GM12878 (cell line): Measurements from ENCODE around the gene CHAD. TPM values are rescaled to one million over a fixed set of nuclear protein-coding genes. Genes with fewer than 3 reads are reported as not detected.

ENCODE experiments used
- ATAC-seq: fragments of 200-7000 bp; cut with Tn5 transposase; 3 replicates; pipeline ENCODE4 v1.9.1; 2020; ENCODE audit warnings: mild to moderate bottlenecking, moderate library complexity
- BruUV-seq: library from RNA; stranded (reverse); fragments of 400-500 nt; replicated peaks from 2 replicates; lab custom pipeline; 2021; lab: Mats Ljungman, UMichigan
- CTCF ChIA-PET: fragments of 300-600 bp; sonication (Branson Sonifier 250); formaldehyde crosslinking; extraction: SDS; loops from one replicate; lab custom pipeline; 2021; ENCODE audit warnings: inconsistent platforms; lab: Yijun Ruan, JAX
- POLR2A ChIA-PET: fragments of 350-600 bp; formaldehyde crosslinking; extraction: SDS; loops from one replicate; lab custom pipeline; 2021; ENCODE audit warnings: inconsistent platforms; lab: Charles Lee
- RAD21 ChIA-PET: fragments of 300-600 bp; sonication (Branson Sonifier 250); formaldehyde crosslinking; loops from one replicate; lab custom pipeline; 2023; ENCODE audit warnings: antibody characterized with exemption; ENCODE audit not compliant: unreplicated experiment; lab: Charles Lee
- SMC1A ChIA-PET: fragments of 300-600 bp; sonication (Branson Sonifier 250); formaldehyde crosslinking; loops from one replicate; lab custom pipeline; 2023; ENCODE audit not compliant: unreplicated experiment, uncharacterized antibody; lab: Charles Lee
- DNase-seq: peaks from one replicate; pipeline ENCODE4 v3.0.0-alpha.2; 2011; ENCODE audit warnings: low read depth, low spot score
- FAIRE-seq: peaks from 3 replicates; lab custom pipeline; 2011; peaks lifted over from hg19 to GRCh38; lab: Jason Lieb, UNC
- H2AFZ ChIP-seq: 2 replicates; pipeline ENCODE4 v1.6.0; 2011; ENCODE audit warnings: low read depth, low read length, control low read depth; ENCODE audit not compliant: control insufficient read depth
- H3K27ac ChIP-seq: 2 replicates; pipeline ENCODE4 v1.5.1; 2011; ENCODE audit warnings: control low read depth; ENCODE audit not compliant: control insufficient read depth, insufficient read depth
- H3K27me3 ChIP-seq, 2 experiments: replicated peaks in 1 of 2; 2 replicates each; pipeline versions ENCODE4 v1.6.0 to v1.6.1; 2011; ENCODE audit warnings: low read length in 1 of 2; ENCODE audit not compliant: control insufficient read depth in 2 of 2, insufficient read depth in 2 of 2
- H3K36me3 ChIP-seq, 2 experiments: 2 replicates each; pipeline ENCODE4 v1.5.1; 2011; ENCODE audit warnings: low read length in 1 of 2; ENCODE audit not compliant: control insufficient read depth in 2 of 2, insufficient read depth in 2 of 2
- H3K4me1 ChIP-seq: 2 replicates; pipeline ENCODE4 v1.6.1; 2011; ENCODE audit warnings: mild to moderate bottlenecking, low read length, moderate library complexity, mixed read lengths; ENCODE audit not compliant: control insufficient read depth, insufficient read depth
- H3K4me2 ChIP-seq: 2 replicates; pipeline ENCODE4 v1.6.0; 2011; ENCODE audit warnings: control low read depth; ENCODE audit not compliant: control insufficient read depth, insufficient read depth
- H3K4me3 ChIP-seq: fragments of 200-600 bp; sonication (generic); 2 replicates; pipeline ENCODE4 v1.5.1; 2016
- H3K79me2 ChIP-seq: 2 replicates; pipeline ENCODE4 v1.6.0; 2011; ENCODE audit warnings: low read length; ENCODE audit not compliant: control insufficient read depth, insufficient read depth
- H3K9ac ChIP-seq: 2 replicates; pipeline ENCODE4 v1.8.0; 2011; ENCODE audit warnings: low read length, control low read depth, mixed read lengths; ENCODE audit not compliant: control insufficient read depth, insufficient read depth
- H3K9me3 ChIP-seq: replicated peaks from 3 replicates; pipeline ENCODE4 v1.5.1; 2011; ENCODE audit warnings: mild to moderate bottlenecking, low read length; ENCODE audit not compliant: control insufficient read depth, insufficient read depth
- H4K20me1 ChIP-seq: 2 replicates; pipeline ENCODE4 v1.6.0; 2011; ENCODE audit not compliant: control insufficient read depth, insufficient read depth
- KDM1A ChIP-seq: fragments of 200-600 bp; sonication (generic); IDR thresholded peaks from 2 replicates; pipeline ENCODE4 v1.6.1; 2016; ENCODE audit warnings: borderline replicate concordance
- LARP7 ChIP-seq: fragments of 450-650 bp; IDR thresholded peaks from 2 replicates; pipeline ENCODE4 v1.6.1; 2017; ENCODE audit warnings: mild to moderate bottlenecking
- MTA2 ChIP-seq: fragments of 450-650 bp; IDR thresholded peaks from 2 replicates; pipeline ENCODE4 v1.6.1; 2016; ENCODE audit warnings: low read depth, mild to moderate bottlenecking, moderate library complexity
- RFX5 ChIP-seq: IDR thresholded peaks from 2 replicates; pipeline ENCODE4 v1.6.1; 2011; ENCODE audit warnings: low read depth, low read length, improper control_type of control experiment
- SMAD5 ChIP-seq: IDR thresholded peaks from 2 replicates; pipeline ENCODE4 v1.6.1; 2016; ENCODE audit warnings: antibody characterized with exemption, low read depth
- TAF1 ChIP-seq: IDR thresholded peaks from 2 replicates; pipeline ENCODE4 v1.6.1; 2011; ENCODE audit warnings: mild to moderate bottlenecking, low read depth, low read length, borderline replicate concordance
- WGBS: methylation state at CpG from one replicate; pipeline ENCODE4 v1.1.6; 2016; ENCODE audit warnings: low lambda C conversion rate; ENCODE audit not compliant: insufficient replicate concordance, insufficient coverage; ENCODE audit errors: missing lambda C conversion rate; 5-methylcytosine and 5-hydroxymethylcytosine counted together
- in situ Hi-C: fragments of 300-500 bp; cut with MboI; formaldehyde crosslinking; loops from 9 replicates; pipeline ENCODE4 v1.14.3; 2018; ENCODE audit warnings: mixed read lengths
- intact Hi-C: fragments of 100-400 bp; cut with micrococcal nuclease; formaldehyde crosslinking; loops from one replicate; pipeline ENCODE4 v1.14.2; 2022; ENCODE audit not compliant: unreplicated experiment
- polyA plus RNA-seq, 11 experiments: library from polyadenylated mRNA; depleted of rRNA in 4 of 11; unstranded in 6 of 11; stranded (reverse) in 5 of 11; fragments of >200 nt; fragmentation: Nextera tagmentation in 4 of 11; fragmentation: Illumina TruSeq in 1 of 11; extraction: Ambion mirVana in 4 of 11; extraction: Trizol in 1 of 11; gene quantifications; 1 replicate in 1 of 11; 2 replicates in 10 of 11; pipeline versions ENCODE4 v1.2.1 to v1.2.3, GENCODE V29; 2011 to 2016; ENCODE audit warnings: inconsistent platforms in 2 of 11, missing spikeins in 2 of 11, low read depth in 1 of 11
- total RNA-seq, 4 experiments: library from RNA; depleted of rRNA in 3 of 4; stranded (reverse); fragments of >200 nt in 3 of 4; fragmentation: Illumina TruSeq in 1 of 4; extraction: Trizol in 1 of 4; gene quantifications; 2 replicates each; pipeline versions ENCODE4 v1.2.1 to v1.2.3, GENCODE V29; 2013 to 2021
- TF ChIP-seq, protein P1 (sequence below): fragments of 150-350 bp; IDR thresholded peaks from 2 replicates; pipeline ENCODE4 v1.6.1; 2014; ENCODE audit warnings: mild to moderate bottlenecking, low read depth, low read length
- TF ChIP-seq, protein P2 (sequence below): fragments of 450-650 bp; IDR thresholded peaks from 2 replicates; pipeline ENCODE4 v1.6.1; 2016; ENCODE audit warnings: mild to moderate bottlenecking, moderate library complexity, borderline replicate concordance
- TF ChIP-seq, protein P3 (sequence below): fragments of 450-650 bp; IDR thresholded peaks from 2 replicates; pipeline ENCODE4 v1.6.1; 2017; ENCODE audit warnings: mild to moderate bottlenecking
- TF ChIP-seq, protein P4 (sequence below): fragments of 450-650 bp; formaldehyde crosslinking; IDR thresholded peaks from 2 replicates; pipeline ENCODE4 v1.4.0; 2022; ENCODE audit warnings: mild to moderate bottlenecking, moderate library complexity

The CHAD gene
- total and polyA plus RNA-seq, 10 of the 15 experiments (the other 5 are each of a cell fraction or from before 2014, with no cell fraction given), result 0.06 TPM; not detected in 9

DNA sequence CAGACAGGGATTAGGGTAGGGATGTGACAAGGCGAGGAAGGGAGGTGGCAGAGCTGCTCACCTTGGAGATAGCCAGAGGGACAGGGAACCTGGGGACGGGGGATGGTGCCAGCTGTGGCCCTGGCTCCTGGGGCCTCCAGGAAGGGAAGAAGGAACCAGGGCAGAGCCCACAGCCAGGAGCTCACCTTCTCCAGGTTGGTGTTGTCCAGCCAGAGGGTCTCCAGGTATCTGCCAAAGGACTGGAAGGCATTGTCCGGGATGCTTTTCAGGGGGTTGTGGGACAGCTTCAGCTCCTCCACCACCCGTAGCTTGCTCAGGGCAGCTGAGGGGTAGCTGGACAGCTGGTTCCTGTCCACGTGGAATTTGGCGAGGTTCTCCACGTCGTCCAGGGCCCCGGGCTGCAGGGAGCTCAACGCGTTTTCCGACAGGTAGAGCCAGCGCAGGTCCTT lies 801 bp downstream of the CHAD start (continued):
- TF ChIP-seq, protein P1, sequence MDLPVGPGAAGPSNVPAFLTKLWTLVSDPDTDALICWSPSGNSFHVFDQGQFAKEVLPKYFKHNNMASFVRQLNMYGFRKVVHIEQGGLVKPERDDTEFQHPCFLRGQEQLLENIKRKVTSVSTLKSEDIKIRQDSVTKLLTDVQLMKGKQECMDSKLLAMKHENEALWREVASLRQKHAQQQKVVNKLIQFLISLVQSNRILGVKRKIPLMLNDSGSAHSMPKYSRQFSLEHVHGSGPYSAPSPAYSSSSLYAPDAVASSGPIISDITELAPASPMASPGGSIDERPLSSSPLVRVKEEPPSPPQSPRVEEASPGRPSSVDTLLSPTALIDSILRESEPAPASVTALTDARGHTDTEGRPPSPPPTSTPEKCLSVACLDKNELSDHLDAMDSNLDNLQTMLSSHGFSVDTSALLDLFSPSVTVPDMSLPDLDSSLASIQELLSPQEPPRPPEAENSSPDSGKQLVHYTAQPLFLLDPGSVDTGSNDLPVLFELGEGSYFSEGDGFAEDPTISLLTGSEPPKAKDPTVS, result no peak

DNA sequence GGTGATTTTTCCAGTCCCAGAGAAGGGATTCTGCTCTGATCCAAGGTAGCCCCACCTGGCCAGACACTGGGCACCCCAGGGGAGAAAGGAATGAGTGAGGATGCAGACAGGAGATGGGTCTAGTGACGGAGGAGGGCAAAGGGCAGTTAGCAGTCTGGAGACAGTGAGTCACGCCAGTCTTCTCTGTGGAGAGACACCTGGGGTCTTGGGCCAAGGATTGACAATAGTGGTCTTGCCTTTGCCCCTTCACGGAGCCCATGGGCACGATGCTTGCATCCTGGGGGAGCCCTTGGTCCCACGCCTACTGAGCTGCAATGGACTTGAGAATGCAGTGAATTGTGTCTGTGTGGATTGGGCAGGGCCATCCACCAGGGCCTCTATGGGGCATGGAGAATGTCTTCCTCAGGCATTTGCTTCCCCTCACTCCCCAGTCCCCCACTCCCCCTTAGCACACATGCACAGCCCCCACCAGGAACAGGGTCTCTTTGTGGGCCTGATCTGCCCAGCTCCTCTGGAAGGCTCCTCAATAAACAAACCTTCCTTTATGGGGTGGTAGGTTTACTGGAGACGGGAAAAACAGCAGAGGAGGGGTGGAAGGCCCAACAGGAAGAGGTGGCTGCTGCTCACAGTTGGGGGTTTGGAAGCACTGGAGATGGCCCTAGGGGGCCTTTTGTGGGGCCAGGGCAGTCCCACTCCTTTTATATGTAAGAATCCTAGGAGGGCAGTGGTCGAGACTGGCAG lies 1.4 kb downstream of the CHAD start:
- Histone ChIP-seq H2AFZ (no peak overlapping the region), H4K20me1 (no peaks in the 10 kb centered on the region), H3K4me3 (no peak overlapping the region), H3K36me3 (no peaks in the 10 kb centered on the region), H3K27ac (no peak overlapping the region), H3K27me3 (peaks cover 0 to 3% of the 10 kb centered on the region in 2 experiments; a peak in 2 of 4 replicates), H3K9ac (no peak overlapping the region), H3K4me1 (no peaks in the 10 kb centered on the region), H3K79me2 (no peaks in the 10 kb centered on the region), H3K9me3 (no peaks in the 10 kb centered on the region), H3K4me2 (no peak overlapping the region)
- ChIA-PET SMC1A (no interaction called here), CTCF (interaction anchor here (0.6 to 0.7 kb wide), 2 partner anchors 15 to 105 kb away, joined by 3 read pairs; no protein-coding TSS in a partner anchor), RAD21 (no interaction called here), POLR2A (no interaction called here)
- BruUV-seq, result no TSS peak
- DNase-seq, result no peak
- in situ Hi-C loops (no loop called here), intact Hi-C loops (no loop called here)
- no peak for ATAC-seq
- 33% methylated on average over 7 of the region's 7 CpGs for WGBS
- no peak for FAIRE-seq
- TF ChIP-seq SMAD5 (no peak), KDM1A (no peak), LARP7 (no peak), TAF1 (no peak), RFX5 (no peak), MTA2 (no peak)
- TF ChIP-seq, protein P2, sequence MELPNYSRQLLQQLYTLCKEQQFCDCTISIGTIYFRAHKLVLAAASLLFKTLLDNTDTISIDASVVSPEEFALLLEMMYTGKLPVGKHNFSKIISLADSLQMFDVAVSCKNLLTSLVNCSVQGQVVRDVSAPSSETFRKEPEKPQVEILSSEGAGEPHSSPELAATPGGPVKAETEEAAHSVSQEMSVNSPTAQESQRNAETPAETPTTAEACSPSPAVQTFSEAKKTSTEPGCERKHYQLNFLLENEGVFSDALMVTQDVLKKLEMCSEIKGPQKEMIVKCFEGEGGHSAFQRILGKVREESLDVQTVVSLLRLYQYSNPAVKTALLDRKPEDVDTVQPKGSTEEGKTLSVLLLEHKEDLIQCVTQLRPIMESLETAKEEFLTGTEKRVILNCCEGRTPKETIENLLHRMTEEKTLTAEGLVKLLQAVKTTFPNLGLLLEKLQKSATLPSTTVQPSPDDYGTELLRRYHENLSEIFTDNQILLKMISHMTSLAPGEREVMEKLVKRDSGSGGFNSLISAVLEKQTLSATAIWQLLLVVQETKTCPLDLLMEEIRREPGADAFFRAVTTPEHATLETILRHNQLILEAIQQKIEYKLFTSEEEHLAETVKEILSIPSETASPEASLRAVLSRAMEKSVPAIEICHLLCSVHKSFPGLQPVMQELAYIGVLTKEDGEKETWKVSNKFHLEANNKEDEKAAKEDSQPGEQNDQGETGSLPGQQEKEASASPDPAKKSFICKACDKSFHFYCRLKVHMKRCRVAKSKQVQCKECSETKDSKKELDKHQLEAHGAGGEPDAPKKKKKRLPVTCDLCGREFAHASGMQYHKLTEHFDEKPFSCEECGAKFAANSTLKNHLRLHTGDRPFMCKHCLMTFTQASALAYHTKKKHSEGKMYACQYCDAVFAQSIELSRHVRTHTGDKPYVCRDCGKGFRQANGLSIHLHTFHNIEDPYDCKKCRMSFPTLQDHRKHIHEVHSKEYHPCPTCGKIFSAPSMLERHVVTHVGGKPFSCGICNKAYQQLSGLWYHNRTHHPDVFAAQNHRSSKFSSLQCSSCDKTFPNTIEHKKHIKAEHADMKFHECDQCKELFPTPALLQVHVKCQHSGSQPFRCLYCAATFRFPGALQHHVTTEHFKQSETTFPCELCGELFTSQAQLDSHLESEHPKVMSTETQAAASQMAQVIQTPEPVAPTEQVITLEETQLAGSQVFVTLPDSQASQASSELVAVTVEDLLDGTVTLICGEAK, result no peak
- TF ChIP-seq, protein P3, sequence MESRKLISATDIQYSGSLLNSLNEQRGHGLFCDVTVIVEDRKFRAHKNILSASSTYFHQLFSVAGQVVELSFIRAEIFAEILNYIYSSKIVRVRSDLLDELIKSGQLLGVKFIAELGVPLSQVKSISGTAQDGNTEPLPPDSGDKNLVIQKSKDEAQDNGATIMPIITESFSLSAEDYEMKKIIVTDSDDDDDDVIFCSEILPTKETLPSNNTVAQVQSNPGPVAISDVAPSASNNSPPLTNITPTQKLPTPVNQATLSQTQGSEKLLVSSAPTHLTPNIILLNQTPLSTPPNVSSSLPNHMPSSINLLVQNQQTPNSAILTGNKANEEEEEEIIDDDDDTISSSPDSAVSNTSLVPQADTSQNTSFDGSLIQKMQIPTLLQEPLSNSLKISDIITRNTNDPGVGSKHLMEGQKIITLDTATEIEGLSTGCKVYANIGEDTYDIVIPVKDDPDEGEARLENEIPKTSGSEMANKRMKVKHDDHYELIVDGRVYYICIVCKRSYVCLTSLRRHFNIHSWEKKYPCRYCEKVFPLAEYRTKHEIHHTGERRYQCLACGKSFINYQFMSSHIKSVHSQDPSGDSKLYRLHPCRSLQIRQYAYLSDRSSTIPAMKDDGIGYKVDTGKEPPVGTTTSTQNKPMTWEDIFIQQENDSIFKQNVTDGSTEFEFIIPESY, result no peak
- TF ChIP-seq, protein P4, sequence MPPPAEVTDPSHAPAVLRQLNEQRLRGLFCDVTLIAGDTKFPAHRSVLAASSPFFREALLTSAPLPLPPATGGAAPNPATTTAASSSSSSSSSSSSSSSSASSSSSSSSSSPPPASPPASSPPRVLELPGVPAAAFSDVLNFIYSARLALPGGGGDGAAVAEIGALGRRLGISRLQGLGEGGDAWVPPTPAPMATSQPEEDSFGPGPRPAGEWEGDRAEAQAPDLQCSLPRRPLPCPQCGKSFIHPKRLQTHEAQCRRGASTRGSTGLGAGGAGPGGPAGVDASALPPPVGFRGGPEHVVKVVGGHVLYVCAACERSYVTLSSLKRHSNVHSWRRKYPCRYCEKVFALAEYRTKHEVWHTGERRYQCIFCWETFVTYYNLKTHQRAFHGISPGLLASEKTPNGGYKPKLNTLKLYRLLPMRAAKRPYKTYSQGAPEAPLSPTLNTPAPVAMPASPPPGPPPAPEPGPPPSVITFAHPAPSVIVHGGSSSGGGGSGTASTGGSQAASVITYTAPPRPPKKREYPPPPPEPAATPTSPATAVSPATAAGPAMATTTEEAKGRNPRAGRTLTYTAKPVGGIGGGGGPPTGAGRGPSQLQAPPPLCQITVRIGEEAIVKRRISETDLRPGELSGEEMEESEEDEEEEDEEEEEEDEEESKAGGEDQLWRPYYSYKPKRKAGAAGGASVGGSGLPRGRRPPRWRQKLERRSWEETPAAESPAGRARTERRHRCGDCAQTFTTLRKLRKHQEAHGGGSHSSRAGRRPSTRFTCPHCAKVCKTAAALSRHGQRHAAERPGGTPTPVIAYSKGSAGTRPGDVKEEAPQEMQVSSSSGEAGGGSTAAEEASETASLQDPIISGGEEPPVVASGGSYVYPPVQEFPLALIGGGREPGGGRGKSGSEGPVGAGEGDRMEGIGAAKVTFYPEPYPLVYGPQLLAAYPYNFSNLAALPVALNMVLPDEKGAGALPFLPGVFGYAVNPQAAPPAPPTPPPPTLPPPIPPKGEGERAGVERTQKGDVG (CRISPR knock-in tag), result no peak
